GM21529 (cell line): ENCODE data around the gene CEBPG.

Source experiments
- ATAC-seq: cut with Tn5 transposase; IDR thresholded peaks from one replicate; pipeline ENCODE4 v1.9.1; 2021; ENCODE audit not compliant: unreplicated experiment

The CEBPG gene

DNA sequence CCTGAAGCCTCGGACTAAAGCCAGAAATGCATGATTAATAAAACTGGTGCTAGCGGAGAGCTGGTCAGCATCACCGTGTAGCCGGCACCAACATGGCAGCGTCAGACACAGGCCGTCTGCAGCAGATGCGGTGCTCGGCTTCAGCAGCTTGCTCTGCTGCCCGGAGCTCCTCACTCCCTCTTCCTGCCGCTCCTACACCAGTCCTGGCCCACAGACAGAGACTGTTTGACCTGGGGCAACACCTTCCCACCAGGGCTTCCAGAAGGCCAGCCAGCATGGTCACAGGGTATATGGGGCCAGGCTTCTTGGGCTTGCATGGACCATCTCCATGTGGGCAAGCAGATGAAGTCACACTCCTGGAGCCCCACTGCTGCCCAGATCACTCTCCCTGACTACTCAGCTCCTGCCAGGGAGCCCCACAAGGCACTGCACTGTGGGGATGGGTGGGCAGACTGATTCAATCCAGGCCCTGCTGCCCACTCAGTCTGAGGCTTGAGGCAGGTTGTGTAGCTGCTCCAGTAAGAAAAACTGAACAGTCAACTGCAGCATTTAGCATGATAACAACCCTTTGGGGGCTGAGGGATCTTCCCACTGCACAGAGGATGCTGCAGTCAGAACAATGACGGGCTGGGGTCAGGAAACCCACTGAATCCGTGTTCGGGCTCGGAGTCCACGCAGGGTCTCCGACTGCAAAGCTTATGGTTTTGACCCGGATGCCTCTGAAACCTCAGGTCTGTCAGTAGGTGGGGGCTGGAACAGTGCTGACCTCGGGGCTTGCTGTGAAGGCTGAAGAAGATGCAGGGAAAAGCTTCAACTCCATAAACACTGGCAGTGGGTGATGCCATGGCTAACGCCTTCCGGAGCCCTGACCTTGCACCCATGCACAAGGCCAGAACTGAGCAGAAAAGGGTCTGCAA, 45.6 kb downstream of the CEBPG start:
- no peak for ATAC-seq

DNA sequence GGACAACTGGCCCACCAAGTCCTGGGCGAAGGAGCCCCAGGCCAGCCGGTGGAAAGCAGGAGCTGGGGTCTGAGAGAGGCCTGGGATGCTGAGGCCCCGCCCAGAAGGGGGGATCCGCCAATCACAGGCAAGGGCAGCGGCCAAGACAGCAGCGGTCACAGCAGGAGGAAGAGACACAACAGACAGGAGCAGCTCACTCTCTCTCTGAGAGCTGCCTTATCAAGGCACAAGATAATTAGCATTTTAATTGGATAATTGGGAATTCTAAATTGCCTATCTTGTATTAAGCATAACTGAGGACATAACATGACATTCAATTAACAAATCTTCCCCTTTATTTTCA, 46.2 kb downstream of the CEBPG start:
- no peak for ATAC-seq

DNA sequence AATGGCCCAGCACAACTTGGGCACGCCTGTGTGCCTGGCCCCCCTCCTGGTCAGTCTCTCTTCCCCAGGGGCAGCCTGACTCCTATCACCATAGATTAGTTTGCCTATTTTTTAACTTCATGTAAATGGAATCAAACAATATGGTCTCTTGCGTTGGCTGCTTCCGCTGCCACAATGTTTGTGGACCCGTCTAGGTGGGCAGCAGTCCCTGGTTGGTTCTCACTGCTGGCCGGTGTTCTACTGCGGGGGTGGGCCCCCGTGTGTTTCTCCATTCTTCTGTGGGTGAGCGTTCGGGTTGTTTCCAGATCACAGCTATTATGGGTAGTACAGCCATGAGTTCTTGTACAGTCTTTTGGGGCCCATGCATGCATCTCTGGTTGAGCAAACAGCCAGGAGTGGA, 47.3 kb downstream of the CEBPG start:
- no peak for ATAC-seq

DNA sequence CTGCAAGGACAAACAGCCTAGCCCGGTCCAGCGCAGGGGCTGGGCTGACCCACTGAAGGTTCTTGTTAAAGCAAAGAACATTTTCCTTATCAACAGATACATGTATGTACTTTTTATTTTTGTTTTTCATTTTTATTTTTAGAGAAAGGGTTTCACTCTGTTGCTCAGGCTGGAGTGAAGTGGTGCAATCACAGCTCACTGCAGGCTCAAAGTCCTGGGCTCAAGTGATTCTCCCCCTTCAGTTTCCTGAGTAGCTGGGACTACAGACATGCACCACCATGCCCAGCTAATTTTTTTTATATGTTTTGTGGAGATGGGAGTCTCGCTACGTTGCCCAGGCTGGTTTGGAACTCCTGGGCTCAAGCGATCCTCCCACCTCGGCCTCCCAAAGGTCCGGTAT, 47.9 kb downstream of the CEBPG start:
- ATAC-seq, result no peak

DNA sequence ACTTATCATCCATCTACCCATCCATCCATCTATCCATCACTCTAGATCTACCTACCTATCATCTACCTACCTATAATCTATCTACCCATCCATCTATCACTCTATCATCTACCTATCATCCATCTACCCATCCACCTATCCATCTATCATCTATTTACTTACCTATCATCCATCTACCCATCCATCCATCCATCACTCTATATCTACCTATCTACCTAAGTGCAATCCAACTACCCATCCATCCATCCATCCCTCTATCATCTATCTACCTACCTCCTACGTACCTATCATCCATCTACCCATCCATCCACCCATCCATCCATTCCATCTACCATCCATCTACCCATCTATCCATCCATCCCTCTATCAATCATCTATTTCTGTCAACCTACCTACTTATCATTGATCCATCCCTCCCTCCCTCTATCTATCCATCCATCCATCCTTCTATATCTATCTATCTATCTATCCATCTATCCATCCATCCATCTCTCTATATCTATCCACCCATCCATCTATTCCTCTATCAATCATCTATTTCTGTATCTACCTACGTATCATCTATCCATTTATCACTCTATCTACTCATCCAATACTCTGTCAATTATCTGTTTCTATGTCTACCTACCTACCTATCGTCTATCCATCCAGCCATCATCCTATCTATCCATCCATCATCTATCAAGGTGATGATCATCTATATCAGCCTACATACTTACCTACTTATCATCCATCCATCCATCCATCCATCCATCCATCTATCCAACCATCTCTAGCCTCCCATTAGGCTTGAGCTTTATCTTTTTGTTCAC, 49.1 kb downstream of the CEBPG start:
- no peak for ATAC-seq

DNA sequence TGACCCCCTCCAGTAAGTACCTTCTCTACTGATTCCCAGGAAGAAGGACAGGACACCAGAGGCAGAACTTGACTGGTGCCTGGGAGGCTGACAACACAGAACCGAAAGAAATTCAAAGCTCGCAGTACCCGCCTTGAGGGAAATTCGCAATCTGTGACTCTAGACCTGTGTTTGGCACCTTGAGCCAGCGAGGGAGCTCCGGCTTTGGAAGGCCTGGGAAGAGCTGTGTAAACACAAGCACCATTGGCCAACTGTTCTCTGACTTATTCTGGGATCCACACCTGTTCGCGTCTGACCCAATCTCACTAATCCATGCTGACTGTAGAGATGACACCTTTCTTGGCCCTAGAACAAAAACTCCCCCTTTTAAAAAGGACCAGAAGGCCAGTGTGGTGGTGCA, 50.7 kb downstream of the CEBPG start:
- ATAC-seq, result no peak

DNA sequence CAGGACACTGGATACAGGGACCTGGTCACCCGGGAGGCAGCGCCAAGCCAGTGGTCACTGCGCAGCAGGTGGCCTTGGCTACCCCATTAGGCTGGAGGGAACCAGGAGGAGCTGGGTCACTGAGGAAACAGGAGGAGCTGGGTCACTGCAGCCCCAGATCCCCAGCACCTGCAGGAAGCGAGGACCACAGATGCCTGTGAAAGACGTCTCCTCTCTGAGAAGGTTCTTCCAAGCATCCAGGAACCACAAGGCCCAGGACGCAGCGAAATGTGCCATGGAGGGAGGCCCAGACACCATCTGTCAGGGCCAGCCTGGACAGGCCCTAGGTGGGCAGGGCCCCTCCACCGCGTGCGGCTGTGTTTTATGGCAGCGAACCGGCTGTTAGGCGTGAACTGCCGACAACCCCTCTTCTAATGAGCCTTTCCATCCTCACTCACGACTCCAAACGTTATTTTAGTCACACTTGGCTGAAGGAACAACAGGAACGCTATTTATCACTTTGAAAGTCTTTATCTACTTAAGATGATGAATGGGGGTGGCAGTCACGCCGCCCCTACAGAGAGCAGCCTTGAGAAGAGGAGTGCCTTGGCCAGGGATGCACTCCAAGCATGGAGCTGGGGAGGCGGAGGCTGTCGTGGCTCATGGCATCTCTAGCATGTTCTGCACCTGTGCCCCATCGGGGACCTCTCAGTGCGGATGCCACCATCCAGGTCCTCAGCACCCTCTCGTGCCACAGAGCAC, 53.3 kb downstream of the CEBPG start:
- no peak for ATAC-seq

DNA sequence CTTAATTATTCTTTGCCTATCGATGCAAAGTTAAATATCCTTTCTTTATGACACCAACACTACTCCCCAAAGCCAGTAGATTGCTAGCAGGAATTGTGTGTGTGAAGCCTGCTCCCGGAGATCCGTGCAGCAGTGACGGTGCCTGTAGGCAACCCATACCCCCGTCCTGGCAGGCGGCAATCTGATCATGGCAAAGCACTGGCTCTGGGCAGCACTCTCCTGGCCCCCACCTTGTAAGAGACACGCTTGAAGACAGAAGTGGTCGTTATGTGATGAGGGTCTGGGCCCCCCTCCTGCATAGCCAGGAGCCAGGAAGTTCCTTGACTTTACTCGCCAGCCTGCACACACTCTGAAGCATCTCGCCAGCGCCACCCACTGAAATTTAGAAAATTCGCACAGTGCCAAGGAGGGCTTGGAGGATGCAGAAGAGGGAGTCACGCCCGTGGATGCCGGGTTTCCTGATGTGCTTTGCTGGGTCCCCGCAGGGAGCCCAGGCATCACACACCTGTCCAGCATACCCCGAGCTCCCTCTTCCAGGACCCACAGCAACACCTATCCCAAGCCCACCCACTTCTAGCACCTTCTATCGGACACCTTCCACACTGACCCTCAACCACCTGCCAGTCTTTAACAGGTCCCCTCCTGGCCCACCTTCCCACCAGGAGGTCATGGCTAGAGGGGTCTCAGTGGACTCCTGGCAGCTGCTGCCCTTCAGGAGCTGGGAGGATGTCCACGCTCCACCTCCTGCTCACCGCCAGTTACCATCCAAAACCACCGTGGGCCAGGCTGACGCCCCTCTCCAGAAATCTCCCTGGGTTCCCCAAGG, 54.5 kb downstream of the CEBPG start:
- ATAC-seq, result no peak

DNA sequence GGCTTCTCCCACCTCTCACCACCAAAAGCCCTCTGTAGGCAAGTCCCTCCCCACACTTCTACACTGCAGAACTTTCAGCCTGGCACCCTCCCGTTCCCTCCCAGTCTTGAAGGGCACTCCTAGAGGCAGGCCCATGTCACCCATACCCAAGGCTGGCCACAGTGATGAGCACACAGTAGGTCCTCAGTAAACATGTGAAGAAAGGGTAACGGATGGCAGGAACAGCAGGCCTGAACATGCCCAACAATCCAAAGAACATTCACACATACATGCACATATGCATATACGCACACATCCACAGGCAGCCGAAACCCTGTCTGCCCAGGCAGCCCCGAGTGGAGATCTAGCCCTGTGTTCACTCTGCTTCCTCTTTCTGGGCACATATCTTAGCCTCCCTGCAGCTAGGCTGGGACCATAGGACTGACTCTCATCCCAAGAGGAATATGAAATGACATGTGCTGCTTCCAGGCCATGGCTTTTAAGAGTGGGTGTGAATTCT, 55.2 kb downstream of the CEBPG start:
- ATAC-seq, result no peak

DNA sequence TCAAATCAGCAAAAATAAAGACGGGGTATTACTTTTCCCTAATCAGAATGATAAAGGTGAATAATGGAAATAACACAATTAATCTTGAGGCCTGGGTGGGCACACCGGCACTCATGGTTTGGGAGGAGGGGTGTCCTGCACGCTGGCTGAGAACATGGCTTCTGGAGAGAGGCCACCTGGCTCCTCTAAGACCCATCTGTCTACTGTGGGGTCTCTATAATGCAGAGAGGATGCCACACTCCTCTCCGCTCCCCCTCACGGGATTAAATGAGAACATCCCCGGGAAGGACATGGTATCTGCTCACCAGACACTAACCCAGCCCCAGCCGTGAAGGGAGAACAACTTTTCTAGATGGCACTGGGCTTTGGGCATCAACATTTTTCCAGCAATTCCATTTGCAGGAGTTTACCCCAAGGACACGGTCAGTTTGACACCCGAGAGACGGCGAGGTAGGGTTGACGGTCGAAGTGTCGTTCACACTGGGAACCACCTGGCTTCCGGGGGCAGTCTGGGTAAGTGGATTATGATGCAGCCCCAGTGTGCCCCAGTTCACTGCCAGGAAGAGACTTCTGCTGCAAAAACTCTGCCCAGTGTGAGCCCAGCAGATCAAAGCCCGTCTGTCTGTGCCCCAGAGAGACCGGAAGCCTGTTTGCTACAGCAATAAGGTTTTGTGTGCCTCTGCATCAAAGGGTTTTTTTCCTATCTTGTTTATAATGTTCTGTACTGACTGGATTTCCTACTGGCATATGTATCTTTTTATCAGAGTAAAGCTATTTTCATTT, 56.6 kb downstream of the CEBPG start:
- no peak for ATAC-seq

DNA sequence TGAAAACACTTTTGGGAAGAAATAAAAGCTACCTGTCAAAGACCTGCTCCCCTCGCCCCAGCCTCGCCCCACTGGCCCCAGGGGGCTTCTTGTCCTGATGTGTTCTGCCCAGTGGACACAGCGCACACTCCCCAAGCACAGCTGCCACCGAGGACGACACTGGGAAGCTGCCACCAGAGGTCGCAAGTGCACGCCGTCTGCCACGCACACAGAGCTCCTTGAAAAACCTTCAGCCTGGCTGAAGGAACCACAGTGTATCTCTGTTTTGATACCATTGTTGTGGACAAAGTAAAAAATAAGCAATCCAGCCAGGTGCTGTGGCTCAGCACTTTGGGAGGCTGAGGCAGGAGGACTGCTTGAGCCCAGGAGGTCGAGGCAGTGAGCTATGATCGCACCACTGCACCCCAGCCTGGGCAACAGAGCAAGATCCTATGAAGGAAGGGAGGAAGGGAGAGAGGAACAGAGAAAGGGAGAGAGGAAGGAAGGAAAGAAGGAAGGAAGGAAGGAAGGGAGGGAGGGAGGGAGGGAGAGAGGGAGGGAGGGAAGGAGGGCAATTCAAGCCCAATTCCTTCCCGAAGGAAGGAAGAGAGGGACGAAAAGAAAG, 57.3 kb downstream of the CEBPG start:
- ATAC-seq, result no peak

DNA sequence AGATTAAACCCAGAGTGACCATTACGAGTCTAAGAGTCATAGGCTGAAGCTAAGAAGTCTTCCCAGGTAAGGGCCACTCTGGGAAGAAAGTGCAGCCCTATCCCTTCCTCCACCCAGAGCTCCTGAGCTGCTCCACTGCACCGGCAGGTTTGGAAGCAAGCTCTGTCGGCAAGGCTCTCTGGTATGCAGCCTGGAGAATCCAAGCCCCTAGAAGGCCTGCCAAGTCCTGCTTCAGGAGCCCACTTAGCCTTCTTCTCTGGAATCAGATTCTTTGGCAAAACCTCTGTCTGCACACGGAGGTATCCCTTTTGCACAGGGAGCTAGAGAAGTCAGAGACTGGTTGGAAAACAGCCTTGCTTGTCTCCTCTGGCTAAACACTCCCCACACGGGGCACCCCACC, 58.5 kb downstream of the CEBPG start:
- no peak for ATAC-seq
